Heart left ventricle (tissue), 13 donors: ENCODE results near the gene CNGA3.

Experiments
- POLR2A ChIP-seq, 2 donors: fragments of 450-650 bp; IDR thresholded peaks; one replicate each; pipeline ENCODE4 v1.6.1; 2017; ENCODE audit warnings: antibody characterized with exemption in 2 of 2, mild to moderate bottlenecking in 2 of 2, moderate library complexity in 2 of 2
- TF ChIP-seq, protein P1 (sequence below), 12 donors: fragments of 200-600 bp; sonication (generic) in 4 of 12; IDR thresholded peaks; one replicate each; pipeline versions ENCODE4 v1.5.0 to v1.8.0; 2018 to 2022; ENCODE audit warnings: antibody characterized with exemption in 12 of 12, mild to moderate bottlenecking in 5 of 12
- donor health status: ischemic (EF 13 %, LVEDD 7.1; RV severe dilation, severe dysfunction).
- donor health status: DM: no; HTN: yes; CAD: no.
- donor health status: DM: no; HTN: no; CAD: no.
- donor health status: ischemic (EF 25% LVEDD 6.9; RV normal size, moderate dysfunction).
- donor health status: ischemic (EF 25% LVEDD 5.7; RV mildly dilated, moderate dysfunction).
- donor health status: ischemic (EF 35%, LVEDD 5.7; RV mildly dilated, moderate dysfunction).
- donor health status: nonischemic (EF 11% LVEDD 7.7; RV severe dilation, severe dysfunction).
- donor health status: DM: yes; HTN: yes; CAD: no.
- donor health status: PGD.
- donor health status: ischemic (EF 29% LVEDD 5.4; RV normal size, mild dysfunction).
- donor health status: nonischemic (EF 23%, LVEDD 6.1; RV moderate dilation, normal function).

DNA sequence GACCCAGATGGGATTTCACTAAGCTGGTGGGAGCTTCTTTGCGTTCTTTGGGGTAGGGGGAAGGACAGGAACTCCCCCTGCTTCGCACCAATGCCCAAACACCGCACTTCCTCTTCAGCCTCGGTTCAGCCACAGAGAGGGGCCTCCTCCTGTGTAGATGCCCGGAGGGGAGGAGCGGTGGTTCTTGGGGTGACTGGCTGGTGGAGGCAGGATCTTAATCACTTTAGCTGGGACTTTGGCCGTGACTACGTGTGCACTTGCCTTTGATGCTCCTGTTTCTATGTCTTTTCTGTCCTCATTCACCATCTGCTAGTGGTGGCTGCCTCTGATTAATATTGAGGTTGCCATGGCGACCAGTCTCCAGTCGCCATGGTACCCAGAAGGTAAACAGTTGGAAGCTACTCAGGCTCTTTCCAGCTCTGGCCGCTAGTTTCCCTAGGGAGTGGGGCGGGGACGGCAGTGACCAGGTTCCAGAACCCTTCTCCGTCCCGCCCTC, 1.9 kb downstream of the CNGA3 start:
- TF ChIP-seq, protein P1, sequence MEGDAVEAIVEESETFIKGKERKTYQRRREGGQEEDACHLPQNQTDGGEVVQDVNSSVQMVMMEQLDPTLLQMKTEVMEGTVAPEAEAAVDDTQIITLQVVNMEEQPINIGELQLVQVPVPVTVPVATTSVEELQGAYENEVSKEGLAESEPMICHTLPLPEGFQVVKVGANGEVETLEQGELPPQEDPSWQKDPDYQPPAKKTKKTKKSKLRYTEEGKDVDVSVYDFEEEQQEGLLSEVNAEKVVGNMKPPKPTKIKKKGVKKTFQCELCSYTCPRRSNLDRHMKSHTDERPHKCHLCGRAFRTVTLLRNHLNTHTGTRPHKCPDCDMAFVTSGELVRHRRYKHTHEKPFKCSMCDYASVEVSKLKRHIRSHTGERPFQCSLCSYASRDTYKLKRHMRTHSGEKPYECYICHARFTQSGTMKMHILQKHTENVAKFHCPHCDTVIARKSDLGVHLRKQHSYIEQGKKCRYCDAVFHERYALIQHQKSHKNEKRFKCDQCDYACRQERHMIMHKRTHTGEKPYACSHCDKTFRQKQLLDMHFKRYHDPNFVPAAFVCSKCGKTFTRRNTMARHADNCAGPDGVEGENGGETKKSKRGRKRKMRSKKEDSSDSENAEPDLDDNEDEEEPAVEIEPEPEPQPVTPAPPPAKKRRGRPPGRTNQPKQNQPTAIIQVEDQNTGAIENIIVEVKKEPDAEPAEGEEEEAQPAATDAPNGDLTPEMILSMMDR (IDR thresholded peaks at IDR 0.05): no peak
- TF ChIP-seq POLR2A (IDR thresholded peaks at IDR 0.05): no peak
